Measurements from ENCODE around the gene IPCEF1.

- TF ChIP-seq CTCF (conservative IDR thresholded peaks at IDR 0.05) (no peak), EZH2 (IDR thresholded peaks at IDR 0.05; ENCODE audit: low read depth) (no peak)
These were observed 103.9 kb downstream of the IPCEF1 start for GRCh38 chr6:154252678-154253077.
